A673 (cell line): ENCODE data around the gene TCTN3.

Experiments used
- CTCF ChIP-seq: fragments of 300-800, 200-600 bp; sonication (generic); conservative IDR thresholded peaks from 2 replicates; pipeline ENCODE4 v1.5.1; 2017; ENCODE audit warnings: low read depth, mild to moderate bottlenecking, antibody characterized with exemption, low read length, moderate library complexity, mixed read lengths
- EZH2 ChIP-seq: fragments of 200-600 bp; sonication (generic); IDR thresholded peaks from 2 replicates; pipeline ENCODE4 v1.6.1; 2017; ENCODE audit warnings: borderline replicate concordance, low read depth, mild to moderate bottlenecking, mixed read lengths, antibody characterized with exemption, low read length; ENCODE audit not compliant: poor library complexity, severe bottlenecking

DNA sequence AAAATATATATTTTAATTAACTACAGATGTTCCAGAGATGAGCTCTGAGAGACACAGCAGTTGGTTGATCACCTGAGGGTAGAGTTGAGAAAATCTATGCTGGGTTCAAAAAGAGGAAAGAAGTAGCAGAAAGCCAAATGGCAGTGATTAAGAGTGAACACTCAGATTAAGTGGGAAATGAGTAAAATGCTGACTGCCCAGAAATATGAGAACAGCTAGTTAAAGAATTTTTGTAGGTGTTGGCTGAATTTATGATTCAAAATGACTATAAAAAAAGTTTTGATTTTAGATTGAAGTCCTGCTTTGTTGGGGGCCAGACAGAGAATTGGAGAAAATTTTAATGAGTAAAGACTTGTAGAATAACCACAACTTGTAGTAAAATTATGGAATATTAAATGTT lies 9.8 kb downstream of the TCTN3 start:
- TF ChIP-seq CTCF (no peak), EZH2 (no peak)
